Small intestine (tissue), 7 donors: ENCODE measurements around the gene SPEF1. TPM values are rescaled to one million over a fixed set of nuclear protein-coding genes. Genes with fewer than 3 reads are reported as not detected.
A peak's percentile ranks its signal among the peaks of the same experiment; 100 is the strongest.
"Not testable (repeated sequence)": the region's sequence is repeated elsewhere in the genome, so short reads cannot be mapped to it uniquely, and the experiment has no call there.

Source experiments
- DNase-seq, 2 donors: peaks; one replicate each; pipeline versions ENCODE4 v3.0.0 to v3.0.0-alpha.2; 2013
- FAIRE-seq: peaks from 2 replicates; lab custom pipeline; 2012; peaks lifted over from hg19 to GRCh38; lab: Jason Lieb, UNC
- H3K27ac ChIP-seq, 3 donors: one replicate each; pipeline ENCODE4 v1.5.1; 2013; ENCODE audit warnings: low read length in 2 of 3, mild to moderate bottlenecking in 2 of 3, control low read depth in 1 of 3, inconsistent platforms in 1 of 3, low read depth in 1 of 3, moderate library complexity in 1 of 3
- H3K27me3 ChIP-seq, 3 donors: one replicate each; pipeline ENCODE4 v1.6.1; 2013; ENCODE audit warnings: low read length in 3 of 3, inconsistent platforms in 1 of 3; ENCODE audit not compliant: control insufficient read depth in 3 of 3, insufficient read depth in 3 of 3
- H3K36me3 ChIP-seq, 3 donors: one replicate each; pipeline ENCODE4 v1.6.1; 2013; ENCODE audit warnings: low read length in 3 of 3, inconsistent platforms in 1 of 3, low read depth in 1 of 3, mild to moderate bottlenecking in 1 of 3, moderate library complexity in 1 of 3; ENCODE audit not compliant: control insufficient read depth in 3 of 3, insufficient read depth in 2 of 3
- H3K4me1 ChIP-seq, 3 donors: one replicate each; pipeline ENCODE4 v1.6.1; 2013; ENCODE audit warnings: low read length in 2 of 3, inconsistent platforms in 1 of 3, low read depth in 1 of 3, mild to moderate bottlenecking in 1 of 3, moderate library complexity in 1 of 3; ENCODE audit not compliant: control insufficient read depth in 3 of 3, insufficient read depth in 2 of 3
- H3K4me3 ChIP-seq, 3 donors: one replicate each; pipeline ENCODE4 v1.5.1; 2013; ENCODE audit warnings: low read length in 3 of 3, control low read depth in 1 of 3, inconsistent platforms in 1 of 3, low read depth in 1 of 3, mild to moderate bottlenecking in 1 of 3, moderate library complexity in 1 of 3
- H3K9me3 ChIP-seq, 2 donors: one replicate each; pipeline ENCODE4 v1.6.1; 2013; ENCODE audit warnings: low read depth in 1 of 2, low read length in 1 of 2; ENCODE audit not compliant: control insufficient read depth in 2 of 2, insufficient read depth in 1 of 2
- WGBS, 3 donors: extraction: QIAGEN DNeasy Blood & Tissue Kit; methylation state at CpG; one replicate each; pipeline ENCODE4 v1.1.7; 2013; 5-methylcytosine and 5-hydroxymethylcytosine counted together
- polyA plus RNA-seq, 4 donors: library from polyadenylated mRNA; stranded (reverse) in 3 of 4; unstranded in 1 of 4; fragments of 200-250 nt in 3 of 4; fragments of 120-200 nt in 1 of 4; gene quantifications; one replicate each; pipeline versions ENCODE4 v1.2.1 to v1.2.3, GENCODE V29; 2013
- donor health status: healthy with polysubstance abuse.
- donor health status: control.
- donor health status: control.
- donor health status: Bipolar disorder and iron deficiency.
- donor health status: healthy.

SPEF1 gene
- polyA plus RNA-seq, 4 donors = 0.03 to 0.06 TPM; not detected in 2

DNA sequence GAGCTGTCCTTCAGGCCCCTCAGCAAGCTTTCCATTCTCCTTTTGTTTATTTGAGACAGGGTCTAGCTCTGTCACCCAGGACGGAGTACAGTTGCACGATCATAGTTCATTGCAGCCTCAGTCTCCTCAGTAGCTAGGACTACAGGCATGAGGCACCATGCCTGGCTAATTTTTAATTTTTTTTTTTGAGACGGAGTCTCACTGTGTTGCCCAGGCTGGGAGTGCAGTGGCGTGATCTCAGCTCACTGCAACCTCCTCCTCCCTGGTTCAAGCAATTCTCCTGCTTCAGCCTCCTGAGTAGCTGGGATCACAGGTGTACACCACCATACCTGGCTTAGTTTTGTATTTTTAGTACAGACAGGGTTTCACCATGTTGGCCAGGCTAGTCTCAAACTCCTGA lies 8.0 kb upstream of the SPEF1 start:
- not testable (repeated sequence) for H3K9me3 ChIP-seq, H3K27me3 ChIP-seq, DNase-seq, H3K4me3 ChIP-seq, FAIRE-seq
- WGBS, 3 donors = 80 to 92% (median 82%) methylated on average over 4 of the region's 4 CpGs
- Histone ChIP-seq H3K36me3 (peaks cover 0 to 13% (median 2%) of the 10 kb centered on the region in 3 donors), H3K27ac (peak overlapping the region in 1 of 3 donors; percentile 5), H3K4me1 (peaks cover 3 to 24% (median 10%) of the 10 kb centered on the region in 3 donors)

DNA sequence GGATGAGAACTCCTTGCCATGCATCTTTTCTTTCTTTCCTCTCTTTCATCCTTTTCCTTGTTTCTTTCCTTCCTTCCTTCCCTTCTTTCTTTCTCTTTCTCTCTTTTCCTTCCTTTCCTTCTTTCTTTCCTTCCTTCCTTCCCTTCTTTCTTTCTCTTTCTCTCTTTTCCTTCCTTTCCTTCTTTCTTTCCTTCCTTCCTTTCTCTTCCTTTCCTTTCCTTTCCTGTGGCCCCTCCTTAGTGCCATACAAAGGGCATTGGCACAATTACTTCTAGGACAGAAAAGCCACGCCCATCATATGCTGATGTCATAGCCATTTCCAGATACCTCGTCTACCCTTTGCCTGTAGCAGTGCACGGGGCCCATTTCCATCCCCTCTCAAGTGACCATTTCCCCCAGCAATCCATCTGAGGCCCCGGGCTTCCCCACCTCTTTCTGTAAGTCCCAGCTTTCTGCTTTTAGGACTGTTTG lies 7.5 kb upstream of the SPEF1 start:
- WGBS, 3 donors = 25 to 42% (median 35%) methylated on average over 4 of the region's 4 CpGs
- FAIRE-seq (no peak), DNase-seq (peak; percentile 83 to 86)
- Histone ChIP-seq H3K27me3 (no peaks in the 10 kb centered on the region), H3K36me3 (peaks cover 0 to 17% (median 2%) of the 10 kb centered on the region in 3 donors), H3K27ac (peak overlapping the region in 1 of 3 donors; percentile 5), H3K9me3 (no peaks in the 10 kb centered on the region), H3K4me3 (no peak overlapping the region), H3K4me1 (peaks cover 4 to 27% (median 11%) of the 10 kb centered on the region in 3 donors)

DNA sequence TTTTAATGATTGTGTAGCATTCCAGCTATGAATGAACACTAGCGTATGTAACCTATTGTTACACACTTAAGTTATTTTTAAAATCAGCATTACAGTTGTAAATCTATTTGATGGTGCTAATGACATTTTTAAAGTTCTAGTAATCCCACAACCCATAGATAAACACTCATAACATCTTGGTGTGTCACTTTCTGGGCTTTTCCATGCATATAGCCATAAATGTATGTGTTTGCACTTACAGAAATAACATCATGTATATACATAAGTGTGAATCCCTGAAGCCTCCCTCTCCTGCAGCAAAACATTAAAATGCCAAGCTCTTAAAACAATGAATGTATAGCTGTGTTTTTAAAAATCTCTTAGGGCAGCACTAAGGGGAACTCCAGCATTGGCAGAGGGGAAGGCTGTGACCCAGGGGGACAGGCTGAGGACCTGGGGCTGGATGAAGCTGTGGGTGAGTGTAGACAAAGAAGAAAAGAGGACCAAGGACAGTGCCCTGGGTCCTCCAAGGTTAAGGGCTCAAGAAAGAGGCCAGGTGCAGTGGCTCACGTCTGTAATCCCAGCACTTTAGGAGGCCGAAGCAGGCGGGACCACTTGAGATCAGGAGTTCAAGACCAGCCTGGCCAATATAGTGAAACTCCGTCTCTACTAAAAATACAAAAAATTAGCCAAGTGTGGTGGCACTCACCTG lies 6.2 kb upstream of the SPEF1 start:
- Histone ChIP-seq H3K36me3 (peaks cover 0 to 29% (median 2%) of the 10 kb centered on the region in 3 donors), H3K27me3 (no peaks in the 10 kb centered on the region), H3K27ac (no peak overlapping the region), H3K4me1 (peaks cover 4 to 38% (median 11%) of the 10 kb centered on the region in 3 donors), H3K9me3 (no peaks in the 10 kb centered on the region), H3K4me3 (peak overlapping the region in 1 of 3 donors; percentile 91)
- FAIRE-seq (no peak), DNase-seq (peak in 1 of 2 donors; percentile 5)
- 76 to 80% (median 79%) methylated on average over 5 of the region's 5 CpGs for WGBS, 3 donors

DNA sequence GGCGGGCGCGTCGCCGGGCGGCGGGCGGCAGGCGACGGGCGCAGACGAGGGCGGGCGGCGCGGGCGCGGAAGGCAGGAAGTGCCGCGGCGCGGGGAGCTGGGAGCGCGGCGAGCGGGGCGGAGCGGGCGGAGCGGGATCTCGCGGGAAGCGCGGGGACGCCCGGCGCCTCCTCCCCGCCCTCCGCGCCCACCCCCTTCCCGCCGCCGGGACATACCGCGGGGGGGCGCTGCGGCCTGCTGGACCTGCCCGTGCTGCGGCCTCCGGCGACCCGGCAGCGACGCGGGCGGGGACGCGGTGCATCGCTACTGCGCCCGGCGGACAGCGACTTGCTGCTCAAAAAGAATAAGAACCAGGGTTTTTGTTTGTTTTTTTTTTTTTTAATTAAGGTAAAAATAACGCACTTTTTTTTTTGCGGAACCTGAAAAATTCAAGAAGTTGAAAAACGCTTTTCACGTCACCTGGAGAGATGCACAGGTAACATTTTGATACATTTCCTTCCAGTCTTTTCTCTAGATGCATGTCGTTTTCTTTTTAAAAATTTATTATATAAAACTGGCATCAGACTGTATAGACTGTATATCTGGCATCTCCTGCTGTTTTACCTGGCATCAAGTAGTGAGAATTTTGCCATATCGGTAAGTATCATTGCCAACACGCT lies 5.5 kb upstream of the SPEF1 start, which contains the start of gene CENPB:
CENPB (minus strand) TSS at position 76 of the 659 bp plus-strand sequence. CDS start 257 bp downstream, outside the sequence.
- Histone ChIP-seq H3K9me3 (no peaks in the 10 kb centered on the region), H3K4me1 (peaks cover 4 to 44% (median 11%) of the 10 kb centered on the region in 3 donors), H3K27me3 (no peaks in the 10 kb centered on the region), H3K27ac (peak within 1 kb of the TSS; percentile 52 to 70 (median 68)), H3K4me3 (peak within 1 kb of the TSS; percentile 64 to 91 (median 65)), H3K36me3 (peaks cover 0 to 35% (median 2%) of the 10 kb centered on the region in 3 donors)
- DNase-seq = peak; percentile 85 to 94
- FAIRE-seq = no peak
- WGBS, 3 donors = 3 to 5% (median 3%) methylated on average over 47 to 70 of the region's 70 CpGs

DNA sequence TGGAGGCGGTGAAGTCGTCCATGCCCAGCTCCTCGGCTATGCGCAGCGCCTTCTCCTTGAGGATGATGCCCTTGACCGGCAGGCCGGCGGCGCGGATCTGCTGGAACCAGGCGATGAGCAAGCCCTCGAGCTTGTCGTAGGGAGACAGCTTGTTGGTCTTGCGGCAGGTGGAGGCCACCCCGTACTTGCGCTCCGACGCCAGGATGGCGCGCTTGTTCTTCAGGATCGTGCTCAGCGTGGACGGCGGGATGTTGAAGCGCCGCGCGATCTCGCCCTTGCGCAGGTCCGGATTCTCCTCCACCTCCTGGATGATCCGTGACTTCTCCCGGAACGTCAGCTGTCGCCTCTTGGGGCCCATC lies 4.9 kb upstream of the SPEF1 start:
- Histone ChIP-seq H3K4me3 (peak overlapping the region; percentile 64 to 91 (median 65)), H3K36me3 (peaks cover 0 to 35% (median 2%) of the 10 kb centered on the region in 3 donors), H3K27ac (peak overlapping the region; percentile 52 to 70 (median 68)), H3K4me1 (peaks cover 4 to 51% (median 11%) of the 10 kb centered on the region in 3 donors), H3K9me3 (no peaks in the 10 kb centered on the region), H3K27me3 (no peaks in the 10 kb centered on the region)
- 1 to 4% (median 3%) methylated on average over 24 to 35 of the region's 35 CpGs for WGBS, 3 donors
- peak; percentile 39 to 82 for DNase-seq
- no peak for FAIRE-seq

DNA sequence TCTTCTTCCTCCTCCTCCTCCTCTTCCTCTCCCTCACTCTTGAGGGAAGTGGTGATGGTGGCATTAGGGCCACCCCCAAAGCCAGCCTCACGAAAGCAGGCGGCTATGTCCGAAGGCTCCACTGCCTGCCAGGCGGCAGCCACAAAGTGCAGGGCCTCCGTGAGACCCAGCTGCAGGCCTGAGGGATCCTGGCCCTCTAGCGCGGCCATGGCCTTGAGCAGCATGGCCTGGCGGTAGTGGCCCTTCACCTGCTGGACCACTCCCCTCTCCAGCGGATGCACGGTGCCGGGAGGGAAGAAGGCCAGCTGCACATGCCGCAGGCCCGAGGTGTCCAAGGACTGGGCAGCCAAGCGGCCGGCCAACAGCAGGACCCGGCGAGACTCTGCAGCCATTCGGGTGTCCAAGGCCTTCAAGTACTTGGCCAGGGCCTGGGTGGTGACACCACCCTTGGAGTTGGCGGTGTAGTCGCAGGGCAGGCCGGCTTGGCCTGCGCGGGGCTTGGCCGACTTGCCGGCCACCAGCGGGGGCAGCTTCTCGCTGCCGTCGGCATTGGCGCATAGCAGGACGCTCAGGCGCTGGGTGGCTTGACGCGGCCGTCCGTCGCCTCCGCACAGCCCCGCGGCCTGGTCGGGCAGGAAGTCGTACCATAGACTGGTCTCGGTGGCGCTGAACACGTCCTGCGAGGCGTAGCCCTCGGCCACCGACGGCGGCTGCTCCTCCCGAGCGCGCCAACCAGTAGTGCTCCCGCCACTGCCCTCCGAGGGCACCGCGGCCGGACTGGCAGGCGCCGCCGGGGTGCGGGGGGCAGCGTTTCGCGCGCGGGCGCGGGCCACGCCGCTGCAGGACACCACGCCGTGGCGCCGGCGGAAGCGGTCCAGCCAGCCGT lies 4.2 kb upstream of the SPEF1 start:
- no peaks in the 10 kb centered on the region for H3K27me3 ChIP-seq
- no peak for FAIRE-seq
- peaks cover 4 to 57% (median 11%) of the 10 kb centered on the region in 3 donors for H3K4me1 ChIP-seq
- peak overlapping the region; percentile 52 to 70 (median 68) for H3K27ac ChIP-seq
- H3K36me3 ChIP-seq = peaks cover 0 to 35% (median 2%) of the 10 kb centered on the region in 3 donors
- DNase-seq = peak in 1 of 2 donors; percentile 53
- H3K4me3 ChIP-seq = peak overlapping the region; percentile 64 to 91 (median 65)
- H3K9me3 ChIP-seq = no peaks in the 10 kb centered on the region
- WGBS, 3 donors = 34 to 41% (median 38%) methylated on average over 55 to 79 of the region's 79 CpGs

DNA sequence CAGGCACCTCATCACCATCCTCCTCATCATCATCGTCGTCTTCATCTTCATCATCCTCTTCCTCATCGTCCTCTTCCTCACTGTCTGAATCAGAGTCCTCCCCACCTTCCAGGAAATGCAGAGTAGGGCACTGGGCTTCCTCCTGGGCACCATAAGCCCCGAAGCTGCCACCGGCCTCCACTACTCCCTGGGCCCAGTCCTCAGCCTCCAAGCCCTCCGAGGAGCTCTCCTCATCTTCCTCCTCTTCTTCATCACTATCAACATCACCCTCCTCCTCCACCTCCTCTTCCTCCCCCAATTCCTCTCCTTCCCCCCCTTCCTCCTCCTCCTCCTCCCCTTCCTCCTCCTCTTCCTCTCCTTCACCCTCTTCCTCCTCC lies 3.6 kb upstream of the SPEF1 start:
- Histone ChIP-seq H3K4me3 (peak overlapping the region in 2 of 3 donors; percentile 64 to 91), H3K4me1 (peaks cover 4 to 57% (median 11%) of the 10 kb centered on the region in 3 donors), H3K27ac (no peak overlapping the region), H3K36me3 (peaks cover 0 to 35% (median 2%) of the 10 kb centered on the region in 3 donors), H3K9me3 (no peaks in the 10 kb centered on the region), H3K27me3 (no peaks in the 10 kb centered on the region)
- FAIRE-seq (no peak), DNase-seq (no peak)
- 84 to 90% (median 85%) methylated on average over 6 of the region's 6 CpGs for WGBS, 3 donors
